CD4-positive, alpha-beta T cell treated with Interleukin-21 for 1 hour (primary cell): ENCODE measurements around the gene PPP2R2D.

Experiments
- DNase-seq: peaks from one replicate; pipeline ENCODE4 v3.0.0-alpha.2; 2020

Gene PPP2R2D

DNA sequence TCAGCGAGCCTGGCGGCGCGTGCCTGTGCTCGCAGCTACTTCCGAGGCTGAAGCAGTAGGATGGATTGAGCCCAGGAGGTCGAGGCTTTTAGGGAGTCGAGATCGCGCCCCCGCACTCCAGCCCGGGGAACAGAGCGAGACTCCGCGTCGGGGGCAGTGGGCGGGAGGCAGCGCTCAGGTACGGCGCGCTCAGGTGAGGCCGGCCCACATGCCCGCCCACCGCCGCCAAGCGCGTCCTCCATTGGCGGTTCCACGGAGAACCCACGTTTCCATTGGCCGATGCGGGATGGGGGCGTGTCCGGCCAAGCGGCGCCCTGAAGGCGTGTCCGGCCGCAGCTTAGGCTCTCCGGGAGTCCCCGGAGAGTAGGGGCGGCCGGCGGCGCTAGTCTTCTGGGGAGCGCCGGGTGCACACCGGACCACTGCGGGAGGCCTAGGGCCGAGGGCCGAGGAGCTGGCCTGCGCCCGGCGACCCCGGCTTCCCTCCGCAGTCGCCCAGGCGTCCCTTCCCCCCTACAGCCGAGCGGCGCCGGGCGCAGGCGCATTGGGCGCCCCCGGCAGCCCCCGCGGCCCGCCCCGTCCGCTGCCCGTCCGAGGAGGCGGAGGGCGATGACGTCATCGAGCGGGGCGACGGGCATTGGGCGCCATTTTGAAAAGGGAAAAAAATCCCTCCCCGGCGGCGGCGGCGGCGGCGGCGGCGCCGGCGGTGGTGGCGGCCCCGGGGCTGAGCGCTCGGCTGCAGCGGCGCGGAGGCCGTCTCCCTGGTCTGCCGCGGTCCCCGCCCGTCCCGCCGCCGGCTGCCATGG is at the start of gene PPP2R2D:
TSS of gene PPP2R2D (plus strand) at position 659 of the 803 bp plus-strand sequence. CDS start at position 800, 141 bp downstream.
- DNase-seq = peak; percentile 96

DNA sequence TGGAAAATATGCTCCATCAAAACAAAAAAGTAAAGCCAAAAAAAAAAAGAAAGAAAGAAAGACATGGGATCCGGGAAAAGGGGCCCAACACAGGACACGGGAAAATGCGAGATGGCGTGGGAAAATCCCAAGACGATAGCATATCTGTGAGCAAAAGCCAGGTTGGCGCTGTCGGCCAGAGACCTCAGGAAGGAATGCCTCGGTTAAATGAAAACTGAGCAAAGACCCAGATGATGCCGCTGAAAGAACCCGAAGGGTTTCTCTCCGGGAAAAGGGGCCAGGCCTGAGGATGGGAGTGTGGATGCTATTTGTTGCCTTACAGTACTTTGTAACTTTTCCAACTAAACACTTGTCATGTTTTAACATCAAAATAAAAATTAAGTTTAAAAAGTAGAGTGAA is 49.5 kb upstream of the PPP2R2D start:
- no peak for DNase-seq

DNA sequence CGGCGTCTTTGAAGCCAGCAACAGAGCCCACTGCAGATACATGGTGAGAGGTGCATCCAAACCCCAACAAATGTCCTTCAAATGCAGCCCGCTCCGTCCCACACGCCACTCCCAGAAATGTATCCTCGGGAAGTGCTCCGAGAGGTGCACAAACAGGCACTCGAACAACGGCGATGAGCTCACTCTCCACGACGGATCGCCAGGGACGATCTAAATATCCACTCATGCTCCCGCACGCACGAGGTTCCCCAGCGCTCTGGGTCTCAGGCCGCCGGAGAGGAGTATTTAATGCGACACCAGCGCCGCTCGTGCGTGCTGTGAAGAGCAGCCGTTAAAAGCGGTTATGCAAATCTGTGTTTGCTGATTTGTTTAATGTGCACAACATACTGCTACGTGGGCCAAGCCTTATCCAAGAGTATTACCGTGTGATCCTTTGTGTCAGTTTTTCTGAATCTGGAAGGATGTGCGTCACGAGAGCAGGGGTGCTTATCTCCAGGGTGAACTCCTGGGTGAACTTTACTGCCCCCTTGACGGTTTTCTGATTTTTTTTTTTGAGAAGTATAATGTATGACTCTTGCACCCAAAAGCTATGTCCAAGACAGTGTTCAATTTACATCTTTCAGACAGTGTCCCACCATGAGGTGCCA is 48.5 kb upstream of the PPP2R2D start:
- DNase-seq = no peak

DNA sequence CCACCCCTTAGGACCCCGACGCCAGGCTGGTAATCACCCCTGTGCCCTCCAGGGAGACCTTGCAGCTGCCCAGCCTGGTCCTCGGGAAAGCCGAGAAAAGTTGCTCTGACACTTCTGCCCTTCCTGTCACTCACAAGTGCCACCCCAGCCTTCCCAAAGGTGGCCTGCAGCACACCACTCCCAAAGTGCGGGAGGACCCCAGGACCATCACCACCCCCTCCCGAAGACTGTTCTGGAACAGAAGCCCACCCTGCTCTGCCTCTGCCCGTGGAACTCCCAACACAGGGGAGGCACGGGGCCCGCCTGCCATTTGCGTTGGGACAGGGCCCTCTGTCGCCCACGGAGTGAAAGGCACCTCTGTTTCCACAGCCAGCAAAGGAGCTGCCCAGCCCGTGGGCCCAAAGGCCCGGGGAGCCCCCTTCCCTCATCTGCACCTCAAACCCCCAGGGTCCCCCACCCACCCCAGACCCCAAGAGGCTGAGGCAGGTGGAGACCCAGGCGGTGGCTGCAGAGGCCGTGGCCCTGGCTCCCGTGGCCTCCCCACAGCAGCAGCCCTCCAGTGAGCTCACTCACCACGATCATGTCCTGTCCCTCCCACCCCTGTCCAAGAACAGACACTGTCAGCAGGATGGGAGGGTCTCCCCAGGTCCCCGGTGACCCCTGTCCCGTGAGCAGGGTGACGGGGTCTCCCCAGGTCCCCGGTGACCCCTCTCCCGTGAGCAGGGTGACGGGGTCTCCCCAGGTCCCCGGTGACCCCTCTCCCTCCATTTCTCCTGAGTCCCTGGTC is 47.8 kb upstream of the PPP2R2D start:
- DNase-seq = no peak

DNA sequence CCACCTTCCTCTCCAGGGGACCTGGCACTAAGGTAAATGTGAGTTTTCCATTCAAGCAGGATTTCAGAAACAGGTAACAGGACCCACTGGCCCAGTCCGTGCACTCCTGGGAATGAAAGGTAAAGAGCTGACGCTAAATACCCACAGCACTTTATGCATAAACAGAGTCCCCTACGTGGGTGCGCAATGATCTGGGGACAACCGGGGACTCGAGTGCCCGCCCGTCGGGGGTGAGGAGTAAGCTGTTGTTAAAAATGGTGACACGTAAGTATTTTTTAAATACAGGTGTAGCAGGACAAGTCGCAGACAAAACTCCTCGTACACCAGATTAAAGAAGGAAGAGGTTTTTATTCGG is 47.2 kb upstream of the PPP2R2D start:
- DNase-seq = no peak

DNA sequence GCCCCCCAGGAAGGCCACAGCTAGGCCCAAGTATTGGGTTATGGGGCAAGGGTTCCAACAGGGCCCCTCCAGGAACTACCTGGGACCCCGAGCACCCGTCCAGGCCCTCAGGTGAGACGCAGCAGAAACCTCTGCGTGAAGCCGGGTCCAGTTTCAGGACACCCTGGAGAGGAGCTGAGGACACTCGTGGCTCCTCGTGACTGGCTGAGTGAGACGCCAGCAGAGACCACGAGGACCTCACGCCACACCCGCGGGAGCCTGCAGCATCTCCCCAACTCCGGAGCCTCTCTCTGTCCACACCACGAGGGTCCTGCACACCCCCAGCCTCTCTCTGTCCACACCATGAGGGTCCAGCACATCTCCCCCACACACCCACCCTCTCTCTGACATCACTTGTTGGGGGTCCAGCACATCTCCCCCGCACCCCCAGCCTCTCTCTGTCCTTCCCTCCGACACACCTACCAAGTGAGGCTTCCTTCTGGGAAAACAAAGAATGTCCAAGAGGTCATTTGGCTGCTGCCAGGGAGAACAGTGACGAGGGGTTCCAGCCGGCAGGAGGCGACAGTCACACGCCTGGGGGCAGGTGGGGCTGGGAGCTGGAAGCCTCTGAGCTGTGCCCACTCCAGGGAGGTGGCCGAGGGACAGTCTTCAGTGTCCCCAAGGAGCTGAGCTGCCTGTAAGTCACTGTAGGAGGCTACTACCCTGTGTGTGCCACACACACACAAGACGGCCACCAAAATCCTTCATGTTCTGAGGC is 46.1 kb upstream of the PPP2R2D start:
- no peak for DNase-seq

DNA sequence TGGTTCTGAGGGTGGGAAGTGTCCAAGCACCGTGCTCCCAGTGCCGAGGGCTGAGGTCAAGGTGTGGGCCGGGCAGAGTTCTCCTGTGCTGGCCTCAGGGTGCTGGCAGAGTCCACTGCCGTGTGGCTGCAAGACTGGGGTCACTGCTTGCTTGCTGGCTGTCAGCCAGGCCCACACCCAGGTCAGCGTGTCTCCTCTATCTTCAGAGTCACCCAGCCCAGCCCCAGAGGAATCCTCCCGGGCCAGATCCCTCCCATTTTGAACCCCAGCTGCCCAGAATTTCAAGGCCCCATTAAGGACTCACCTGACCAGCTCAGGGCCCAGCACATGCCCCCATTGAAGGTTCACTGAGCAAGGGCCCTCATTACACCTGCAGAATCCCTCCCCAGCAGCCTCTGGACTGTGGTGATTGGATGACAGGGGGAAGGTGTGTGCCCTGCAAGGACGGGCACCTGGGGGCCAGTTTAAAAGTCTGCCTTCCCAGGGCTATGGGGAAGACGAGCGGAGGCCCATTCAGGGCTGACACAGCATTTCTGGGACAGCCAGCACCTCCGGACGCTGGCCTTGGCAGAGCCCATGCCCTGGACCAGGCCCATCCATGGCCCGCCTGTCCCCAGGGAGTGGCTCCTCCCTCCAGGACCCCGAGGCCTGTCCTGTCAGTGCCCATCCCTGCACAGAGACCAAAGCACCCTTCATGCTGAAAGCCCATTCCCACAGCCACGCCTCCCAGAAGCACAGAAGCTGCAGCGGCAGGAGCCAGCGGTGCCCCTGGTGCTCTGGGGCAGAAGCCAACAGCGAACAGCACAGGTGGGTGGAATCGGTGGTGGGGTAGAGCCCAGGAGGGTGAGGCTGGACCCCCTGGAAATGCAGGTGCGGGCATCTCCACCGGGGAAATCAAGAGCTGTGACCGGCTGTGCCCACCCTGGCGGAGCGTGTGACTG is 45.1 kb upstream of the PPP2R2D start:
- no peak for DNase-seq

DNA sequence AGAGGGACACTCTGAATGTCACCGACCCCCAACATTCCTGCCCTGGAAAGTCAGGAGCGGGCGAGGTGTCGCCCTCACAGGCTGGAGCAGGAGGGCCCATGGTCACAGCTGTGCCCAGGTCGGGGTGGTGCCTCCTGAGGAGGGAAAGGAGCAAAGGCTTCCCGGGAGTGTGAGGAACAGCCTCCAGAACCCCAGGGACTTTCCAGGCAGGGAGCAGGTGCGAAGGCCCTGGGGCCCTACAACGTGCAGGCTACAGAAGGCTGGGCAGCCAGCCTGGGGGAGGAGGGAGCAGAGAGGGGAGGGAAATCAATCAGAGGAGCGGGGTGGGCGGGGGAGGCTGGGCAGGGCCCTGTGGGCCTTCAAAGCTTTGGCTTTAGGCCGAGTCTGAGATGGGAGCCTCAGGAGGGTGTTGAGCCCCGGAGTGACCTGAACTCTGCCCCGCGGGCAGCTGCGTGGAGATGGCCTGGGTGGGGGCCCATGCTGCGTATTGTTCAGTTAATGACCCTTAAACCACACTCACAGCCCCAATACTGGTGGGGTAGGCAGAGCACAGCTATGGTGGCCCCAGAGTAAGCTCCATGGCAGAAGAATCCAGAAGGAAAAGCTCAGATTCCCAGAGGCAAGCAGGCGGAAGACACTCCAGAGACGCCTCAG is 44.2 kb upstream of the PPP2R2D start:
- DNase-seq = no peak

DNA sequence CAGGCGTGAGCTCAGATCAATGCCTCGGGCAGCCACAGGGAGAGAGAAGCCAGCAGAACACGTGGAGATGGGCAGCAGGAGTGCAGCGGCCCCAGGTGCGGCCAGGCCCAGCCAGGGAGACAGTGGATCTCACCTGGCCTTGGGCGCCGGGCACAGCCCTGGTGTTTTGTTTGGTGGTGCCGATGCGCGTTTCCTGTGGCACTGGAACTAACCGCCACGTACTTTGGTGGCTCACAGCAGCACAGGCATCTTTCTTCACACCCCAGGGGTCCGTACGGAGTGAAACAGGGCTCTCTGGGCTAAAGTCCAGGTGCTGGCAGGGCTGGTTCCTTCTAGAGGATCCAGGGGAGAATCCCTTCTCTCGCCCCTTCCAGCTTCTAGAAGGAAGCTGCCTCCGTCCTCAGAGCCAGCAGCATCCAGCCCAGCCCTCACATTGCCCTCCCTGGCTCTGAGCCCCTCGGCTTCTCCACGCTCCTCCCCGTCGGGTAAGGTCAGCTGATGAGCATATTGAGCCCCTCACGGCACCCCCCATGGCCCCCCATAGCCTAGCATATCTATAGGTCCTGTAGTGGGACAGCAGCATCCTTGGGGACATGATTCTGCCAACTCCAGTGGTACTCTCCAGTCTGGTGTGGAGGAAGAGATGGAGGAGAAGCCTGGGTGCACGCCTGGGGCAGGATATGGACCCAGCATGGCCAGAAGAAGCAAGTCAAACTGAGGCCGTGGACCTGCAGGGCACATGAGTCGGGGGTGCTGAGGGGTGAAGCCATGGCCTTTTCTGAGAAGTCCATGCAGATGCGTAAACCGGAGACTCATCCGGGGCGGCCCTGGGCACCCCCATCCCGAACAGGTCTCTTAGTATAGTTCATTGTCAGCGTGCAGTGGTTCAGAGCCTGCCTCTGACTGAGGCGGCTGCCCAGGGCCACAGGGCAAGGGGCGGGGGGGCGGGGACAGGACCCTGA is 43.4 kb upstream of the PPP2R2D start:
- DNase-seq = no peak

DNA sequence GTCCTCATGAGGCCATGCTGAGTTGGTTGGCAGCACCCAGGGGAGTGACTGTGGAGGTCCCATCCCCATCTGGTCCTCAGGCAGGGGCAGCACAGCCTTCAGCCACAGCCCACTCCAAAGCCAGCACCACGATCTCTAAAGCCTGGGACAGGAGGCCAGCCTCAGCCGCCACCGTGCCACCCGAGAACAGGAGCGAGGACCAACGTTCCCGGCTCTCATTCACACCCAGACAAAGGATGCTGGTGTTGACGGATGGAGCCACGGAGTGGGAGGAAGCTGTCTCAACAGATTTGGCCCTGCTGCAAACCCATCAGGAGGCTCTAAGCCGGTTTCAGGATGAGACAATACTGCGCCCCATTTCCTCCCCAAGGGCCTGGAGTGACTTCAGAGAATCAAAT is 42.7 kb upstream of the PPP2R2D start:
- no peak for DNase-seq

DNA sequence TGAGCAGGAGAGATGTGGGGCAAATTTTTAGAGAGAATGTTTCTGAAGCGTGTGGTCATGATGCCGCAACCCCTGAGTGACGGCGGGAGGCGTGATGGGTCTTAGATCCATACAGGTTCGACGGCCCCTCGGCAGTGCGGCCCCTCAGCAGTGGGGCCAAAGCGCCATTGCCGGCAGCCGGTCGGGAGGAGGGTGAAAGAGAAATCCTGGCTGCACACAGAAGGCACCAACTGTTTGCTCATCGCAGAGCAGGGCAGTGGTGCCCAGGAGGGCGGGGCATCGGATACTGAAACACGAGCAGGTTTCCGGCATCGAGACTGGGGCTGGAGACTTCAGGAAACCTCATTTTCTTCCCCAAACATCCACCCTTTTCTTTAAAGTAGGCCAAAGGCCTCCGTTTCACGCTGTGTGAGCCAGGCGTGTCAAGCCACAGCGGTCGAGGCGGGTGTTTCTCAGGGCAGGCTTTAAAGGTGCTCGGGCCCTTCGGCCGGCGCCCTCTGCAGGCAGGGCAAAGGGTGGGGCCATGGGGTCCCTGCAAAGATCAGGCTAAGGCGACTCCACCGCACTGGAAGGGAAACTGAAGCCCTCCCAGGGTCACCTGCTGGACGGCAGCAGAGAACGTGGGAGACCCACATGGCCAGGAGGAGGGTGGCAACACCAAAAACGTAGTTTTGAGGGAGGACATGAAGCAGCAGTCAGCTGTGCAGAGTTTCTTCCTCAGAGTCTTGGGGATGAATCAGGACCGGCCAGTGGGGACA is 42.0 kb upstream of the PPP2R2D start:
- no peak for DNase-seq

DNA sequence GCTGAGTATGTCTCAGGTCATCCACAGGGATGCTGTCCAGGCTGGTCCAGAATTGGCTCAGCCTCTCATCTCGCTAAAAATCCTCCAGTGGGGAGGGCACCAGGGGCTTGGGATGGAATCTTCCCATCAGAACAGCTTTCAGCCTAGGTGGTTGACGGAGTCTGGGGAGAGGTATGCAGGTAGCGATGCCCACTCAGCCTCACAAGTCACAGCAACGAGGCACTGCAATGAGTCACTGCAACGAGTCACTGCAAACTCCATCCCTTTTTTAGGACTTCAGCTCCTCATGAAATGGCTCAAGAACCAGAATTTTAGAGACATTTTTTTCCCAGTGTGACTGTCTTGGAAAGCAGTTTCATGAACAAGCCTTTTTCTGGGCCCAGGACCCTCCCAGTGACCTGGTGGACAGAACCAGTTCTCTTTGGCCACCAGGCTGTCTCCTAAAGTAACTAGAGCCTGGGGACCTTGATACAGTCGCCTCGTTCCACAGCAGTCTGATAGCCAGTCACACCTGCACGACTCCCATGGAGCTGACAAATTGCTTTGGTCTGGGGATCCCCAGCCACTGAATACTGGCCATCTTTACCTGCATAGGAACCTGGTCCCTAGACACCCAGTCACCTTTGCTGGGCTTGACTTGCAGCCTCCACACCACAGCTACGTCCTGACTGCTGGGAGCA is 41.3 kb upstream of the PPP2R2D start:
- no peak for DNase-seq

DNA sequence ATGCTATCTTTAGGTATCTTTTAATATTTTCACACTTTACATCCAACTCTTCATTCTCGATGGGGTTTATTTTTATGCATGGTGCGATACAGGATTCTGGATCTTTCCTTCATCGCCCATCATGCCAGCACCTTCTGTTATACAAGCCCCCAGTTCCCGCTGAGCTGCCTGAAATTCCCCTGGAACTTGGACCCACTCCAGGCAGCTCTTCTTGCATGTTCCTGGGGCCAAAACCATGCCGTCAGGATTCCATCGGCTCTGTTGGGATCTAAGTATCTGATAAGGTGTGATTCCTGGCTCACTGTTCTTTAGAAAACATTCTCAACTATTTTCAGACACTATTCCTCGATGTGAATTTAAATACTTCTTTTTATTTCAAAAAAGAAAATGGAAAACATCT is 40.5 kb upstream of the PPP2R2D start:
- no peak for DNase-seq

DNA sequence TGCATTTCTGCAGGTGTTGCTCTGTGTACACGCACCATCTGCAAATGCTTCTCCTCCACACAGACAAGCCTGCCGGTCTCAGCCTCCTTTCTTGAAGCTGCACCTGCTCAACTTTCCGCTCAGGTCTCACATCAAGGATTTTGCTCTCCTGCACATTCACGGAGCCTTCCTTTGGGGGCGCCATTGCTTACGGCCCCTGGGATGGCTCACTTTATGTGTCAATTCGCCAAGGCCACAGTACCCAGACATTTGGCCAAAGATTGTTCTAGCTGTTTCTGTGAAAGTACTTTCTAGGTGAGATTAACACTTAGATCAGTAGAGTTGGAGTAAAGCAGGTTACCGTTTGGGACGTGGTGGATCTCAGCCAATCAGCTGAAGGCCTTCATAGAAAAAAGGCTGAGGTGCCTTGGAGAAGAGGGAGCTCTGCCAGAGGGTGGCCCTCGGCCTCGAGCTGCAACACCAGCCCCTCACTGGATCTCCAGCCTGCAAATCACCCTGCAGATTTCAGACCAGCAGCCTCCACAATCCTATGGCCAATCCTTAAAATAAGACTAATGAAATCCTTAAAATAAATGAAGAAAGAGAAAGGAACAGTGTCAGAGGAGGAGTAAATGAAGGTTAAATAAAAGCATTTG is 39.9 kb upstream of the PPP2R2D start:
- DNase-seq = no peak

DNA sequence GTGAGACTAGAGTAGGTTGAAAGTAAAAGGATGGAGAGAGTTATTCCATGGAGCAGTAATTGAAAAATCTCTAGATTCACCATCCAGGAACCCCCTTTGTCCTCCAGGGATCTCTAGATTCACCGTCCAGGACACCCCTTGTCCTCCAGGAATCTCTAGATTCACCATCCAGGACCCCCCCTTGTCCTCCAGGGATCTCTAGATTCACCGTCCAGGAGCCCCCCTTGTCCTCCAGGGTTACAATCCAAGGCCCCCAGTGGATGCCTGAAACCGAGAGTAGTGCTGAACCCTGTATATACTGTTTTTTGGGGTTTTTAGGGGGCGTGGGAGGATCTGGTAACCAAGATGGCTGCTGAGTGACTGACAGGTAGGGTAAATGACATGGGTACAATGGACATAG is 38.3 kb upstream of the PPP2R2D start:
- no peak for DNase-seq

DNA sequence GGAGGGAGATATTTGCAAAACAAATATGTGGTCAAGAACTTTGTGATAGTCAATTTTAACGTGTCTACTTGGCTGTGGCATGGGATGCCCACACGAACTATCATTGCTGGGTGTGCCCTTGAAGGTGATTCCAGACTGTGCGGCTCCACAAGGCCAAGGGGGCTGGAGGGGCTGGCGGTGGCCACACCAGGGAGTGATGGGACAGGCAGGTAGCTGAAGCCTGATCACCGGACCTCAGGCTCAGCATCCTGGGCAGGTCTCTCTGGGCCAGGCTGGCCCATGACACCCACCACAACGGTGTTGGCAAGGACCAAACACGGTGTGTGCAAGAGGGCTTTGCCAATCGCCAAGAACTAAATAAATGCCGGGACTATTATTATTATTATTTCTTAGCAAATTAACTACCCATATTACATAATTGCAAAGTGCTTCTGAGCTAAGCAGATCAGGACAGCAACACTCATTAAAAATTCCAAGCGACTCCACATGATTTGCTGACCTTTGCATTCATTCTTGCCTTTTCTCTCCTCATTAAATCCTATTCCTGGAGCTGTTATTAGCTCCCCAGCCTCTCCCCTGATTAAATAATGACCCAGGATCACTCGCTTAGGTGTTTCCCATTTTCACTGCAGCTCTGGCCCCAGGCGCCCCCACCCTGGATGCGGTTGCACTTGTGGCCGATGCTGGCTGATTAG is 35.4 kb upstream of the PPP2R2D start:
- DNase-seq = no peak

DNA sequence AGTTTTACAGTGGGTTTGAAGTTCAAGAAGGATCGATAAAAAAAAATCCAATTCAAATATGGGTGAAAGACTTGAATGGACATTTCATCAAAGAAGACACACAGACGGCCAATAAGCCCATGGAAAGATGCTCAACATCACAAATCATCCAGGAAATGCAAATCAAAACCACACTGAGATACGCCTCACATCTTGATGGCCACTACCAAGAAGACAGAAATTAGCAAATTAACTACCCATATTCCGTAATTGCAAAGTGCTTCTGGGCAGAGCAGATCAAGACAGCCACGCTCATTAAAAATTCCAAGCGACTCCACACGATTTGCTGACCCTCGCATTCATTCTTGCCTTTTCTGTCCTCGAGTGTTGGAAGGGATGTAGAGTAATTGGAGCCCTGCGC is 34.1 kb upstream of the PPP2R2D start:
- DNase-seq = no peak

DNA sequence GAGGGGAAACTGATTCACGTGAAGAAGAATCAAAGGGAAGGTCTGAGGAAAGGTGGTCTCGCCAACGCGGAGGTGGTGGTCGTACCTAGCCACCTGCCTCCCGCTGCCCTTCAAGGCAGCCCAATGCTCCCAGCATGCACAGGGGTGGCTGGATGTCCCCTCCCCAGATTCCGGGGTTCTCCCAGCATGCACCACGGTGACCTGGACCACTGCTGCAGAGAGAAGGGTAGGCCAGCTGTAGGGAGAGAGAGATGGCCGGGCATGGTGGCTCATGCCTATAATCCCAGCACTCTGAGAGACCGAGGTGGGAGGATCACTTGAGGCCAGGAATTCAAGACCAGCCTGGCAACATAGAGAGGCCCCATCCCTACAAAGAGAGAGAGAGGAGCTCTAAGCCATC is 32.4 kb upstream of the PPP2R2D start:
- DNase-seq = no peak
